Left cardiac atrium (tissue), 4 donors: ENCODE measurements around the gene GSTO1. TPM values are rescaled to one million over a fixed set of nuclear protein-coding genes. Genes with fewer than 3 reads are reported as not detected.
"Not testable (repeated sequence)": the region's sequence is repeated elsewhere in the genome, so short reads cannot be mapped to it uniquely, and the experiment has no call there.

Source experiments
- ATAC-seq, 2 donors: fragments of 200-7000 bp; cut with Tn5 transposase; one replicate each; pipeline ENCODE4 v1.9.1; 2020; ENCODE audit warnings: mild to moderate bottlenecking in 2 of 2, moderate library complexity in 2 of 2
- DNase-seq: peaks from one replicate; pipeline ENCODE4 v3.0.0-alpha.2; 2020
- intact Hi-C, 2 donors: fragments of 100-400 bp; cut with DNase I; formaldehyde crosslinking; loops; one replicate each; pipeline versions ENCODE4 v1.14.1 to v1.15.1; 2022 to 2023
- total RNA-seq, 2 donors: library from RNA; stranded (reverse); fragmentation: NEBNext Ultra II Directional; extraction: Animal tissue kit (Norgen Biotek cat#: 25700); gene quantifications; one replicate each; pipeline ENCODE4 v1.2.1, GENCODE V29; 2021
- donor health status: DM: no; HTN: yes; CAD: no.
- donor health status: DM: no; HTN: yes; CAD: no; lungs with severe emphysema.
- donor health status: DM: yes; HTN: yes; CAD: no.
- donor health status: Dilated cardiomyopathy.

The GSTO1 gene
- total RNA-seq, 2 donors from 2014 or later, result 134 to 255 TPM

DNA sequence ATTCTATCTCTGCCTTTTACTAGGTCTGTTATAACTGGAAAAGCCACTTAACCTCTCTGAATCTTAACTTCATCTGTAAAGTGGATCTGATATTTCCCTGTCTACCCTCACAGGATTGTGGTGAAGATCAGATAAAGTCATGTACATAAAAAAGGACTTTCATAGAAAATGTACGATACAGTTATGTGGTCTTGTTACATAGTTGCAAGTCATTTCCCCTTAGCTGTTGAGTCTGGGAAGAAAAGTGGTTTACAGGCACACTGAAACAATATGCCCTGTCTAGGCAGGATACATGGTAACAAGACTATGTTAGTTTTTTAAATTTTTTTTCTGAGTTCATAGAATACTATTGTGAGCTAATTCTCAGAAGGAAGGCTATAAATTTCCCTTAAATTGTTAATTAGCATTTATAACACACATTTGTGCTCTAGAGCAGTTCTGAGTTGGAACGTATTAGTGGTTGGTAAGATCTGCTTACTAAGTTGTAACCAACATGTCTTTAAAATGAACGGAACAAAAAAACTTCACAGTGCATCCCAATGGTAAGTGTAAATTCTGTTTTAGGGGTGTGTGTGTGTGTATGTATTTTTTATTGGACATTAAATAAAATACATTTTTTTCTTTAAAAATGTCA, 7.1 kb upstream of the GSTO1 start:
- intact Hi-C loops, result no loop called here
- no peak for ATAC-seq
- no peak for DNase-seq

DNA sequence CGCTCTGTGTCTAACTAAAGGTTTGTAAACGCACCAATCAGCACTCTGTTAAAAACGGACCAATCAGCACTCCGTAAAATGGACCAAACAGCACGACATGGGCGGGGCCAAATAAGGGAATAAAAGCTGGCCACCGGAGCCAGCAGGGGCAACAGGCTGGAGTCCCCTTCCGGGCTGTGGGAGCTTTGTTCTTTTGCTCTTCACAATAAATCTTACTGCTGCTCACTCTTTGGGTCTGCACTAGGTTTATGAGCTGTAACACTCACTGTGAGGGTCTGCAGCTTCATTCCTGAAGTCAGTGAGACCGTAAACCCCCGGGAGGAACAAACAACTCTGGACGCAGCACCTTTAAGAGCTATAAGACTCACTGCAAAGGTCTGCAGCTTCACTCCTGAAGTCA, 5.8 kb upstream of the GSTO1 start:
- DNase-seq, ATAC-seq, intact Hi-C loops: not testable (repeated sequence)

DNA sequence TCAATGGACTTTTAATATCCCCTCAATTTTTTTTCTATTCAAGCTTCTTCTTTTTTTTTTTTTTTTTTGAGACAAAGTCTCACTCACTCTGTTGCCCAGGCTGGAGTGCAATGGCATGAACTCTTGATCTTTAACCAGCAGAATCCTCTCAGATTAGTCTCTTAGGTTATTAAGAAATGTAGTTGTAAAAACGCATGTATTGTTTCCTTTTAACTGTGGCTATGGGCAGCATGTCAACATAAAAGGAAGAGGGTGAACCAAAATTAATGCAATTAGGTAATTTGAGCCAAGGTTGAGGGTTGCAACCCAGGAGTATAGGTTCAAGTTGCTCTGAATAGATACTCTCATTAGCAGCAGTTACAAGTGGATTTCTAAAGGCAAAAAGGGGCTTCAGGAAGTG, 4.3 kb upstream of the GSTO1 start:
- no peak for DNase-seq
- intact Hi-C loops, result no loop called here
- no peak for ATAC-seq

DNA sequence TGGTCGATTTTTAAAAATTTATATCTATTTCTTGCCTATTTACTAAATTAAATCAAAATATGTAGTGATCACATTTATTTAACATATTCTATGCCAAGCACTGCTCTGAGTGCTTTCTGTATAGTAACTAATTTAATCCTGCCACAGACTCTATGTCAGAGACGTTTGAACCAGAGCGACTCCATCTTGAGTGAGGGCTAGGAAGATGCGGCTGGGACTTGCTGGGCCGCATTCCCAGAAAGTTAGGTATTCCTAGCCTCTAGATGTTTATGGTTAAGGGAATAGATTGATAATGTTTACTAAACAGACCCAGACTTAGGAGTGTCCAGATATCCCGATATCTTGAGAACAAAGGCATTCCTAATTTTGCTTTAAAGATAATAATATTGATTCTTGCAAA, 3.2 kb upstream of the GSTO1 start:
- intact Hi-C loops, result no loop called here
- no peak for ATAC-seq
- DNase-seq, result no peak

DNA sequence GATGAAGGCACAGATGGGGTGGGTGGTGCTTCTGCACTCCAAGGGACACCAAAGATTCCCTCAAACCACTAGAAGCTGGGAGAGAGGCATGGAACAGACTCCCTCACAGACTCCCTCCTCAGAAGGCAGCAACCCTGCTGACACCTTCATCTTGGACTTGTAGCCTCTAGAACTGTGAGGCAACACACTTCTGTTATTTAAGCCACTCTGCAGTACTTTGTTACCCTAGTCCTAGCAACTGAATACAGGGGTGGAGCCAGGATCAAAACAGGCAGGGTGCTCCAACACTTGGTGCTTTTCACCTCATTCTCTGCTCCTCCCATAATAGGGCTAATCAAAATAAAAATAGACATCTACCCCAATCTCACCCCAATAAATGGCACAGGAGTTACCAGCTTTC, 2.3 kb upstream of the GSTO1 start:
- intact Hi-C loops, result no loop called here
- DNase-seq (no peak), ATAC-seq (no peak)

DNA sequence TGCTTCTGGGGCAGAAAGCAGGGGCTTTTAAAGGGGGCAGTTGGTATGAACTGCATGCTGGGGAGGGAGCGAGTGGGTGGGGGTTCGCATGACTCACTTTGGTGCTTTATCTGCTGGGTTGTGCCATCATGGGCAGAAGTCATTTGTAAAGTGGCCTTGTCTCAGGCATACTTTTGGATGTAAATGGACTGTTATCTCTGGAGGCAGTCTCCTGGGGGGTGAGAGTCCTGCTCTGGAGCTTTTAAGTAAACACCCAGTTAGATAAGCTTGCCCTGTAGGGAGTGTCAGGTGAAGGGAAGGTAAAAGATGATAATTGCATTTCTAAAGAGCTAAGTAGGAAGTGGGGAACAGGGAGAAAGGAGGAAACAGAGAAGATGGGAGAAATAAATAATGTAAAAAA, 1.6 kb upstream of the GSTO1 start:
- ATAC-seq (no peak), DNase-seq (no peak)
- intact Hi-C loops, result no loop called here

DNA sequence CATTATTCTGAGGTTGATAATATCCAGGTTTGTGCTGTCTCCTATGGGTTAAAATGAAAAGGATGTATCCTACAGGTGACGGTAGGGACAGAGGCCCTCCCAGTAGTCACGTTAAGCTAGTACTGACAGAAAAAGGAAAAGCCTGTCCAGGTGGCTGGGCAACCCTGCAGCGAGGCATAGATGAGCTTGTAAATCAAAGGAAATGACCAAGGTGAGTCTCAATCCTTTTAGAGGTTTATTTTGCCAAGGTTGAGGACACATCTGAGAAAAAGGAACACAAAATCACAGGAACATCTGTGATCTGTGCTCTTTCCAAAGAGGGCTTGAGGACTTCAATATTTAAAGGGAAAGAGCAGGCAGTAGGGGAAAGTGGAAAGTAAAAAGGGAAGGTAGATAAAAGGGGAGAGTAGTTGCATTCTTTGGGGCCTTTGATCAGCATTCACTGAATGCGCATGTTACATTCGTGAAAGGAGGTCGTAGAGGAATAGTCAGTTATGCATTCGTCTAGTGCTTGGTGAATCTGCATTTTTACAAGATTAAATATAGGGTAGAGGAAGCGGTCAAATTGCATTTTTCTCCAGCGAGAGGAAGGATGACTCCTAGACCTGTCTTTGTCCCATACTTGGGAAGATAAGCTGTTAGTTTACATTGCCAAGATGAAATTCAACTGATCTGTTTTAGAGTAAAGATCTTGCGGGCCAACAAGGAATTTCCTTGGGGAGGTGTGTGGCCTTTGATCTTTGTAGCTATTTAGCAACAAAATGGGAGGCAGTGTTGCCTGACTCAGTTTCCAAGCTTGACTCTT, 884 bp upstream of the GSTO1 start:
- intact Hi-C loops, result no loop called here
- DNase-seq (no peak), ATAC-seq (no peak)

DNA sequence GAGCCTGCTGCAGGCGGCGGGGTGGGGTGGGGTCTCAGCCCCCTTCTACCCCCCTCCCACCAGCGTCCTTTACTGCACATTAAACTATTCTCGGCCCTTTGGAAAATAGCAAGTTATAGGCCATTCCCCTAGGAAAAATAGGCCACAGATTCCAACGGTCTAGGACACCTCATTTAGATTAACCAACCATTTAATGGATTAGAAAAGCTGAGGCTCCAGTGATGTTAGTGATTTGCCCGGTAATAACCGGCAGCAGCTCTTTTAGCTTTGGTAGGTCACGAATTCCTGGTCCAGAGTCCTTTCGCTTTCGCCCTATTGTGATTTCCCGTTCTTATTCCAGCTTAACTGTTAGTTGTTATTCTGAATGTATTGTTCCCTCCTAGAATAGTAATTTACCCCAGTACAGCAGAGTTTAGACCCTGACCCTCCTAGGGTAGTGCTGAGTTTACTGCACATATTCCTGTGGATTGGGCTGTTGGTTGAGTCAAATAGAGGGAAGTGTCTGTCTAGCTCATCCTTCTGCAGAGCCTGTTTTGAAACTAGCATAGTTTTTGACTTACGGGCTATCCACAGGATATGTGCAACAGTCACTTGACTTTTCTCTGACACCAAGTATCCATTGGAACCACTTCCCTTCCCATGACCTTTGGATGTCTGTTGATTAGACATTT, 754 bp downstream of the GSTO1 start:
- no peak for DNase-seq
- ATAC-seq, result peak; percentile 46 to 68
- intact Hi-C loops, result no loop called here

DNA sequence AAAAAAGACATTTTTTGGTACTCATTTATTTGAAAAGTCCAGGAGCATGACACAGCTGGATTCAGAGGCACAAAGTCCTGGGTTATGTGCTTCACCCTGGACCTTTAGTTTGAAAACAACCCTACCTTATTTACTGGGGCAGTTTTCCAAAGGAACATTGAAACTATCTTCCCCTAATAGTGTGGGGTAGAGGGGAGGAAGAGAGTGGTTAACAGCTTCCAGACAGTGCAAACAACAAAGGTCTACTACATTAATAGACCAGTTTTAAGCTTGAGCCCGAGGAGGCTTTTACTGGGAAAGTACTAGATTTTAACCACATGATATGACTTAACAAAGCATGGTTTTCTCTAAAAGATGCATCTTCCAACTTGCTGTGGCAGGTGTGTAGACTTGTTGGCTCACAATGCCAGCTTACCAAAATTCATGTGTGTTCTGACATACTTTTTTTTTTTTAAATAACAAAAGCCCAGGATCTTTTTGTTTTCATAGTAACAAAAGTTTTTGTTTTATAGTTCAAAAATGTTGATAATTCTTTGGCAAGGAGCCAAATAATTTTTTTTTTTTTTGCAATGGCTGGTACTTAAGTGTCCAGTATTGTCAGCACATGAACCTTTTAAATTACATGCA, 1.8 kb downstream of the GSTO1 start:
- ATAC-seq (no peak), DNase-seq (no peak)
- intact Hi-C loops, result no loop called here

DNA sequence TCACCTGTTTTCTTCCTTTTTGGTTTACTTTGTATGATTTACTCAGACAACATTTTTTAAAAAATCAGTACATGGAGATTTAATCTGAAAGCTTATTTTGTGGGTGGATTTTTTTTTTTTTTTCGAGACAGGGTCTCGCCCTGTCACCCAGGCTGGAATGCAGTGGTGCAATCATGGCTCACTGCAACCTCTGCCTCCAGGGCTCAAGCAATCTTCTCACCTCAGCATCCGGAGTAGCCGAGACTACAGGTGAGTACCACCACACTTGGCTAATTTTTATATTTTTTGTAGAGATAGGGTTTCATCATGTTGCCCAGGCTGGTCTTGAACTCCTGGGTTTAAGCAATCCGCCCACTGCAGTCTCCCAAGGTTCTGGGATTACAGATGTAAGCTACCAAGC, 2.5 kb downstream of the GSTO1 start:
- no peak for ATAC-seq
- intact Hi-C loops, result no loop called here
- no peak for DNase-seq

DNA sequence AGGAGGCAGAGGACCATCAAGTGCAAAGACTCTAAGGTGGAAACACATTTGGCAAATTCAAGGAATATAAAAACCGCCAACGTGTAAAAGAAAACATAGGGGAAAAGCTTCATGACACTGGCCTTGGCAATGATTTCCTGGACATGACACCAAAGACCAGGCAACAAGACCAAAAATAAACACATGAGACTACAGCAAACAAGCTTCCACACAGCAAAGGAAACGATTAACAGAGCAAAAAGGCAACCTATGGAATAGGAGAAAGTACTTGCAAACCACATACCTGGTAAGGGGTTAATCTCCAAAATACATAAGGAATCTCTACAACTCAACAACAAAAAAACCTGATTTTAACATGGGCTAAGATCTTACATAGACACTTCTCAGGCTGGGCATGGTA, 3.5 kb downstream of the GSTO1 start:
- ATAC-seq (no peak), DNase-seq (no peak)
- intact Hi-C loops, result no loop called here

DNA sequence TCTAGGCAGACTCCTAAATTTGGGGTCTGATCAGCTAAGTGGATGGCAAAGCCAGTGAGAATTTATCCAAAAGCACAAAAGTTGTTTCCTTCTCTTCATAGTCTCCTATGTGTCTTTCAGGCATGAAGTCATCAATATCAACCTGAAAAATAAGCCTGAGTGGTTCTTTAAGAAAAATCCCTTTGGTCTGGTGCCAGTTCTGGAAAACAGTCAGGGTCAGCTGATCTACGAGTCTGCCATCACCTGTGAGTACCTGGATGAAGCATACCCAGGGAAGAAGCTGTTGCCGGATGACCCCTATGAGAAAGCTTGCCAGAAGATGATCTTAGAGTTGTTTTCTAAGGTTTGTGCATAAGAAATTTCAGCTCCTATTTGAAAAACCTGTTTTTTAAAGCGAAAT, 4.8 kb downstream of the GSTO1 start:
- ATAC-seq (no peak), DNase-seq (no peak)
- intact Hi-C loops, result no loop called here

DNA sequence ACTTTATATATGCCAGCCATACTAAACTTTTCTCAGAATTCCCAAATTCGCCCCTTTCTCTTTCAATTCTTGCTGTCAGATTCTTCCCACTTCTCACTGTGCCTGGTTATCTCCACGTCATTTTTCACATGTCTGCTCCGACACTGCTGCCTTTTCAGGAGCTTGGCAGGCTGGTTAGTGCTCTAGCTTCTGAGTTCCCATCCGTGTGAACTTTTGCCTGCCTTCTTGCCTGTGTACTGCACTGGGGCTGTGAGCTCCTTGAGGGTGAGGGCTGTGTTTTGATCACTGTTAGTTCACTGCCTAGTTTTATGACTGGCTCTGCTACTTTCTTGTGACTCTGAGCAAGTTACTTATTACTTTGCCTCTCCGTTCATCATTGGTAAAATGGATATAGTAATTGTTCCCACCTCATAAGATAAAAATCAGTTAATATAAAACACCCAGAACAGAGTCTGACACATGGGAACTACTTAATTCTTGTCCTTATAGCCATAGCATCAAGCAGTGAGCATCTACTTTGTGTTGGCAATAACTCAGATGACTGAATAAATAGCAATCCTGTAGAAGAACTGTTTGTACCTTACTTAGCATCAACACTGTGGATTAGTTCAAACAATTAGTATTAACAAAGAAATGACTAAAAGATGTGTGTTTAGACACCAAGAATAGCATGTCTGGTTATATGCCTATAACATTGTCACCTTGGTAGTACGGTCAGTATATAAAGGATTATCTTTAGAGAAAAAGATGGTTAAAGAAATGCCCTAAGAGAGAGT, 5.5 kb downstream of the GSTO1 start:
- ATAC-seq, result peak; percentile 47 to 68
- DNase-seq, result peak; percentile 33
- intact Hi-C loops, result no loop called here

DNA sequence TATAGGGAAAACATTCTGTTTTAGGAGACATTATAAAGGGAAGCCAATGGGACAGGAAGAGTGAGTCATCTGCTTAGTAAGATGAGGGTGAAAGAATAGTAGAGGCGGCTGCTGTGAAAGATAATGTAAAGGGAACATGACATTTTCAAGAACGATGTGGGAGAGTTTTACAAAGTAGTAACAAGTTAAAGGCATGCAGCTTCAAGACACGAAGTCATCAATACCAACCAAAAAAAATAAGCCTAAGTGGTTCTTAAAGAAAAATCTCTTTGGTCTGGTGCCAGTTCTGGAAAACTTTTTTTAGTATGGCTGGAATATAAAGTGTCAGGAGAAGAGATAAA, 6.1 kb downstream of the GSTO1 start:
- no peak for DNase-seq
- peak in 1 of 2 donors; percentile 55 for ATAC-seq
- intact Hi-C loops, result no loop called here

DNA sequence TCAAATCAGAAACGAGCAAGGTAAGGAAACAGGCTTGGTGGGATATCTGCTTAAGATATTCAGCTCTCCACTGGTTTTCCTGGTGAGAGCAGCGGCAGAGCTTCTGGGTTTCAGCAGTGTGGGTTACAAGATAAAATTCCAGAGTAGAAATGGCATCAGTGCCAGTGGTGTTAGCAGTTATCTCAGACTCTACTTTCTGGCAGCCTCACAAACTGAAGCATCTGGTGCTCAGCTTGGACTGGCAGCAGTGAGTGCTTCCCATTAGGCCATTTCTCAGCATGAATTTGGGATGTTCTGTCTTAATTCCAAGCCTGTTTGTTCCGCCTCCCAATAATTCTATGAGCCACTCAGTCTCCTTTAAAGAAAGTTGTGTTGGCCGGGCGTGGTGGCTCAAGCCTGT, 7.4 kb downstream of the GSTO1 start:
- ATAC-seq, result peak; percentile 64 to 75
- intact Hi-C loops, result no loop called here

DNA sequence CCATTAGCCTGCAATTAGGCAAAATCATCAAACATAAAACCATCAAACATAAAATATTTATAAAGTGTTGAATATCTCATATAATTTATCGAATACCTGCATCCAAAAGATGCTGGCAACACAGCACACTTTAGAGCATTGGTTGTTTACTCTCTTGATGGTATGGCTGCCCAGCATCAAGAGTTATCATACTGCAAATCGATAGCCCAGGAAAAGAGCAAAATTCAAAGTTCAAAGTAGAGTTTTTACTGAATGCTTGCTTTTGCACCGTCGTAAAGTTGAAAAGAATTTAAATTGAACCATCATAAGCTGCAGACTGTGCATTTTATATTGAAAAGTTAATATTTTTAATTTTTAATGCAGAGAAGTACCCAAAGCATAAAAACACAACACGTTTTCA, 10.1 kb downstream of the GSTO1 start:
- DNase-seq (no peak), ATAC-seq (no peak)
- intact Hi-C loops, result loop anchor here in 1 of 2 donors (5.0 kb wide), 1 partner anchor 492 kb away; no protein-coding TSS in a partner anchor

More for the DNA sequence above, 7.4 kb downstream of the GSTO1 start:
- DNase-seq, result no peak

DNA sequence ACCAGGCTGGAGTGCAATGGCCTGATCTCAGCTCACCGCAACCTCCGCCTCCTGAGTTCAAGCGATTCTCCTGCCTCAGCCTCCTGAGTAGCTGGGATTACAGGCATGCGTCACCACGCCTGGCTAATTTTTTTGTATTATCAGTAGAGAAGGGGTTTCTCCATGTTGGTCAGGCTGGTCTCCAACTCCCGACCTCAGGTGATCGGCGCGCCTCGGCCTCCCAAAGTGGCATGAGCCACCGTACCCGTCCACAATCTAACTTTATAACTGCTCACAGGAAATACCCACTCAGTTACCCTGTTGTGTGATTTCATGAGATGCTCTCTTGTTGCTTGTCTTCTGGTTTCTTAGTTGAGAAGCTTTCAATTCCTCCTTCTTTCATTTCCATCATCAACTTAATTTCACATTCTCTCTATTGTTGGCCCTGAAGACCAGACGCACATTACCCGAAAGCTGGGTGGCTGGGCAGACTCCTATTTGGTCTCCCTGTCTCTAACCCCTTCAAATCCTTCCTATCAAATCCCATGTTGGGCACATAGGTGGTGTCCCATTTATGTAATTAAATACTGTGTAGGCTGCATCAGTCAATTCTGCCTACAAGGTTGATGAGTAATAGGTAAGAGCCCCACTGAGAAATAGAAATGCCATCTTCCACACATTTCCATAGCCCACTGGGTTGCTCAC, 13.2 kb downstream of the GSTO1 start:
- intact Hi-C loops, result loop anchor here in 1 of 2 donors (5.0 kb wide), 1 partner anchor 496 kb away; no protein-coding TSS in a partner anchor
- ATAC-seq (no peak), DNase-seq (no peak)

DNA sequence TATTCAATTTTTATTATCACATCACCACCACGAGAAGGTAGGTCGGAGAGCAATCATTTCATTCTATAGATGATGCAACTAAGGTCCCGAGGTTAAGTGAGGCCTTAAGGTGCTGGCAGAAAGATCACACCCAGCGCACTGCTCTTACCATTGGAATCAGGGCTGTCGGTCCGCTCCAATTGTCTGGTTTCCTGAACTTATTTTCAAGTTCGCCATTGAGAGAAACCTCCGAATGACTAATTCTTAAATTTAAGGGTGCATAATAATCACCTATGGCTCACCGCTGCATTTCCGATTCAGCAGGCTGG, 13.7 kb downstream of the GSTO1 start:
- DNase-seq (no peak), ATAC-seq (peak in 1 of 2 donors; percentile 2)
- intact Hi-C loops, result loop anchor here in 1 of 2 donors (5.0 kb wide), 1 partner anchor 496 kb away; no protein-coding TSS in a partner anchor
